Astrocyte (in vitro differentiated cells and primary cell): ENCODE data around the gene REXO2.

ENCODE experiments used
- CTCF ChIP-seq: IDR thresholded peaks from 2 replicates; pipeline ENCODE4 v1.5.1; 2011; ENCODE audit warnings: low read depth, mild to moderate bottlenecking, inconsistent platforms, low read length, moderate library complexity; ENCODE audit not compliant: insufficient read depth
- EZH2 ChIP-seq: IDR thresholded peaks from 2 replicates; pipeline ENCODE4 v1.6.1; 2012; ENCODE audit warnings: mild to moderate bottlenecking, low read length, inconsistent platforms; ENCODE audit not compliant: insufficient read depth

- TF ChIP-seq CTCF (no peak), EZH2 (no peak)
Observed at GRCh38 chr11:114479331-114479730, 40.1 kb downstream of the REXO2 start.
